ENCODE measurements around the gene MNAT1.

Gene MNAT1

DNA sequence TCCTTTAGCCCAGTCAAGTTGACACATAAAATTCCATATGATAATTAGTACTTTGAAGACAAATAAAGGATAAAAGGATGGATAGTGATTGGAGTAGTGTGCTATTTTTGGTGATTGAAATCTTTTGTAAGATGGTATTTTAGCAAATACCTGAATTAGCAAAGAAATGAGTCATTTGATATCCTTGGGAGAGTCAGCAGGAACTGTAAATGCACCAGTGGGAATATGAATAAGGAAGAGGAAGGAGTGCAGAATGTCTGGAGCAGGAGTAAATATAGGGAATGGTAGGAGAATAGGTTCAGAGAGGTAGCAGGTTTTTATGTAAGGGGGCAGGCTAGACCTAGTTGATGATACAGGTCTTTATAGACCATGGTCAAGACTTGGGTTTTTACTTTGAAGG, 171.4 kb downstream of the MNAT1 start:
- DNase-seq (ENCODE audit: extremely low spot score): no peak
- POLR2A ChIA-PET: no interaction called here
- CTCF ChIA-PET: no interaction called here
- TF ChIP-seq, protein P1, sequence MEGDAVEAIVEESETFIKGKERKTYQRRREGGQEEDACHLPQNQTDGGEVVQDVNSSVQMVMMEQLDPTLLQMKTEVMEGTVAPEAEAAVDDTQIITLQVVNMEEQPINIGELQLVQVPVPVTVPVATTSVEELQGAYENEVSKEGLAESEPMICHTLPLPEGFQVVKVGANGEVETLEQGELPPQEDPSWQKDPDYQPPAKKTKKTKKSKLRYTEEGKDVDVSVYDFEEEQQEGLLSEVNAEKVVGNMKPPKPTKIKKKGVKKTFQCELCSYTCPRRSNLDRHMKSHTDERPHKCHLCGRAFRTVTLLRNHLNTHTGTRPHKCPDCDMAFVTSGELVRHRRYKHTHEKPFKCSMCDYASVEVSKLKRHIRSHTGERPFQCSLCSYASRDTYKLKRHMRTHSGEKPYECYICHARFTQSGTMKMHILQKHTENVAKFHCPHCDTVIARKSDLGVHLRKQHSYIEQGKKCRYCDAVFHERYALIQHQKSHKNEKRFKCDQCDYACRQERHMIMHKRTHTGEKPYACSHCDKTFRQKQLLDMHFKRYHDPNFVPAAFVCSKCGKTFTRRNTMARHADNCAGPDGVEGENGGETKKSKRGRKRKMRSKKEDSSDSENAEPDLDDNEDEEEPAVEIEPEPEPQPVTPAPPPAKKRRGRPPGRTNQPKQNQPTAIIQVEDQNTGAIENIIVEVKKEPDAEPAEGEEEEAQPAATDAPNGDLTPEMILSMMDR (IDR thresholded peaks at IDR 0.05; ENCODE audit: control extremely low read depth, extremely low read depth, low read depth, missing control alignments): no peak

DNA sequence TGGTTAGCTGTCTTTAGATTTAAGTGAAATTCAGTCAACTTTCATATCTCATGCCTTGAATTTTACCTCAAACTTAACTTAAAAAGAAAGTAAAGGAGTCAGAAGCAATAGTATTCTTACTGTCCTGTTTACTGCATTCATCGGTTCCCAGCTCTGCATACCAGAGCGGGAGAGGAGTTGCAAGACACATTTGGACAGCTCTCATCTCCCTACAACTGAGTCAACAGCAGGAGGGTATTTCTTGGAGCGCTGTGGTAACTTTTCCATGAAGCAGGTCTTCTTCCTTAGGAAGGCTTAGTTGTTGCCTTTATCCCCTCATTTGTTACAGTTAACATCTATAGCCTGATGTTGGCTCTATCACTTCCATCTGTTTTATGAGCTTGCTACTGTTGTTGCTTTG, 181.2 kb downstream of the MNAT1 start:
- POLR2A ChIA-PET: no interaction called here
- TF ChIP-seq, protein P1 (IDR thresholded peaks at IDR 0.05; ENCODE audit: control extremely low read depth, extremely low read depth, low read depth, missing control alignments): no peak
- CTCF ChIA-PET: interaction anchor here (0.8 to 3.5 kb wide), 4 partner anchors 8 to 38 kb away, joined by 3 to 11 read pairs (median 3); no protein-coding TSS in a partner anchor
- no peak for DNase-seq (ENCODE audit: extremely low spot score)

DNA sequence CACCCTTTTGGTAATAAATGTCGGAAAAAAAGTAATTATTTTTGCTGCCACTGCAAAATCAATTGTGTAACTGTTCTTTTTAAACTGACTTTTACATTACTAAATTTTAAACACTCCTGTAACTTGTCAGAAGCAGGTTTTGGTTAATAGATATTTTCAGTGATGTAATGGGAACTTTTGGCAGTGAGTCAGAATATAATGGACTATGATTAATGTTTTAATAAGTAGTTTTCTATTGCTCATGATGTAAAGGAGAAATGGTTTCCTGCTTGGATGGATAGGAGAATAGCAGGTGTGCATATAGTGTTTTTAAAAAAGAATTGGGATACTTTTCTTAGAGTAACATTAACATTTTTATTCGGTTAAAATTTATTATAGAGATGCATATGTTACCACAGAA, 187.5 kb downstream of the MNAT1 start:
- no peak for DNase-seq (ENCODE audit: extremely low spot score)
- ChIA-PET POLR2A (no interaction called here), CTCF (no interaction called here)
- TF ChIP-seq, protein P1 (IDR thresholded peaks at IDR 0.05; ENCODE audit: control extremely low read depth, extremely low read depth, low read depth, missing control alignments): no peak

DNA sequence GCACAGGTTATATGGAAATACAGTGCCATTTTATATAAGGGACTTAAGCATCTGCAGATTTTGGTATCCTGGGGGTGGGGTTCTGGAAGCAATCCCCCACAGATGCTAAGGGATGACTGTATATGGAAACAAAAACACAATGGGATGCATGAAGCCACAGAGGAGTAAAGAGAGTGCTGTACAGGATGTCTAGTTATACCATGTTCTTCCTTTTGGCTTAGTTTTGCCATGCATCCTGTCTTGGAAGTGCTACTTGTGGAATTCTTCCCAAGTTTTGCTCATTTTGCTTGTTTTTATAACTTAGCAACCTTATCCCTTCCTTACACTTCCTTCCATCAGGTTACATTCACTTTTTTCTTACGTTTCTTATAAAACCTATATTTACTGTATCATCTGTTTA, 190.7 kb downstream of the MNAT1 start:
- TF ChIP-seq, protein P1 (IDR thresholded peaks at IDR 0.05; ENCODE audit: control extremely low read depth, extremely low read depth, low read depth, missing control alignments): no peak
- CTCF ChIA-PET: interaction anchor here (1.1 to 2.0 kb wide), 2 partner anchors 10 to 16 kb away, joined by 5 to 11 read pairs; no protein-coding TSS in a partner anchor
- no peak for DNase-seq (ENCODE audit: extremely low spot score)
- POLR2A ChIA-PET: no interaction called here

DNA sequence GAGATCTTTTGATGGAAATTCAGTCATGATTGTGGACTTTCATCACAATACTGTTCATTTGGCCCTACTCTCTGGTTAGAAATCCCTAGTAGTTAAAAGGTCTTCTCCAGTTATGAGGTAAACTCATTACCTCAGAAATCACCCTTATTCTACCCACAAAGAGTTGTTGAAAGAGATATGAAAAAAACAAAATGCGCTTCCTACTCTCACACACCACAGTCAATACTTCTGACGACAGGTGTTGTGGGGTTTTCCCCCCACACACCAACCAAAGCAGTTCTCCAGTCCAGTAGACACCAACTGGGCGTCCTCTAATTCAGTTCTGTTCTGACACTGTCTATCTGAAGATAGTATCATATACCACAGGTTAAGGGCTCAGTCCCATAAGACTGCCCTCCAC, 191.4 kb downstream of the MNAT1 start:
- POLR2A ChIA-PET: no interaction called here
- TF ChIP-seq, protein P1 (IDR thresholded peaks at IDR 0.05; ENCODE audit: control extremely low read depth, extremely low read depth, low read depth, missing control alignments): no peak
- DNase-seq (ENCODE audit: extremely low spot score): peak; percentile 56
- CTCF ChIA-PET: no interaction called here

DNA sequence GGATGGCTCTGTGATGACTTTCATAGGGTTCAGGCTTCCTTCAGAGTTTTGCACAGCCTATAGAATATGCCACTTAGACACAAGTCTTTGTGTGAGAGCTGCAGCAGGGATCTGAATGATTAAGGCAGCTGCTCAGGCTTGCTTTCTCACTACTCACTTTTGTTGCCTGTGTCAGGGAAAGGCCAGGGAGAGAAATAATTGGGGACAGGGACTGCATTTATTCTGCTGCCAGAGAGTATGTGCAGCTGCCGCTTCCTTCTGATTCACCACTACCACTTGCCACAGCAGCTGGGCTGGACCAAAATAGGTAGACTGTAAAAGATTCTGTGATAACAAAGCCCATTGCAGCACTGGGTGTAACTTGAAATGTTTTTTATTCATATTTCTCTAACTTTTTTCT, 196.7 kb downstream of the MNAT1 start:
- TF ChIP-seq, protein P1 (IDR thresholded peaks at IDR 0.05; ENCODE audit: control extremely low read depth, extremely low read depth, low read depth, missing control alignments): no peak
- ChIA-PET CTCF (no interaction called here), POLR2A (no interaction called here)
- DNase-seq (ENCODE audit: extremely low spot score): no peak

Data from GM10248 (cell line).